Astrocyte of the hippocampus (primary cell): ENCODE results near the gene SEMA3D.
A peak's percentile ranks its signal among the peaks of the same experiment; 100 is the strongest.

Source experiments
- DNase-seq: peaks from one replicate; pipeline ENCODE4 v3.0.0; 2011; ENCODE audit warnings: low read depth, low spot score

The SEMA3D gene

DNA sequence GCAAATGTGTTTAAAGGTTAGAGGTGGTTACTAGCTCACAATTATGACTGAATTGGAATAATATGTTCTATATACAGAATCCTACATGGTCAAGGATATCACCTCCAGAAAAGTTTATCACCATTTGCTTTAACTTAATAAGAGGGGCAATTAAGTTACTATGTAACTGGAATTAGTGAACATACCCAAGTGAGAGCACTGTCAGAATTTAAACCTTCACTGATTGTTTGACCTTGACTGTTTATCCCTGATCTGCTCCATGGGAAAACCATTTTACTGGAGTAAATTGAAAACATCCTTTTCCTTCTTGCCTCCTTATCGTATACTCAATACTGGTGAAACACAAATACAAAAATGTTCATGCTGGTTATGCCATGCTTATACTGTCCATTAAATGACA is 107.4 kb downstream of the SEMA3D start:
- no peak for DNase-seq

DNA sequence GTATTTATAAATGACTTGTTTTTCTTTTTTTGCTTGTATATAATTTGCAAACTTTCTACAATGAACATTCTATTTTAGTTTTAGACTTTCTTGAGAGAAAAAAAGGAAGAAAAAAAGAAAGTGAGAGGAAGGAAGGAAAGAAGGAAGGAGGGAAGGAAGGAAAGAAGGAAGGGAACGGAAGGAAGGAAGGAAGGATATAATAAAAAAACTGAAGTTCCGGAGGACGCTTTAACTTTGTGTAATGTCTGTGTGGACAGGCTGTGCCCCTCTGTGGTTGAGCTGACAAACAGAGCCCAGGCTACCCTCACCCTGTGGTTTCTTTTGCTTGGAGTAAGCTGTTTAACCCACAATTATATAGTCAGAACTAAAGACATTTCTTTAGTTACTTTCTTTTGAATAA is 108.7 kb downstream of the SEMA3D start:
- no peak for DNase-seq

DNA sequence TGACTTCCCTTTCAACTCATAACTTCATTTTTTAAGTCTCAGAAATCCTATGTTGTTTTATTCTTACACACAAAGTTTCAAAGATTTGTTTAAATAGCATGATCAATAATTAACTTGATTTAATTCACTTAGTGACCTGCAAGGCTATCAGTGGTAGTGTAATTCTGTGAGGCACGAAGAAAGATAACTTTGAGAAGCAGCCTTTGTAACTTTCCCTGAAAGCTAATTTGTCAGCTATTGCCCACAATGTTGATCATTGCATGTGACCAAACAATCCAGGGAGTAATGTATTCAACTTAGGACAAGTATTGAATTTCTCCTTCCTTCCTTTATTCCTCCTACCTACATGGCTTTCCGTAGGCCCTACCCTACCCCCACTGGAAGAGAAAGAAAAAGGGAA is 111.0 kb downstream of the SEMA3D start:
- DNase-seq = no peak

DNA sequence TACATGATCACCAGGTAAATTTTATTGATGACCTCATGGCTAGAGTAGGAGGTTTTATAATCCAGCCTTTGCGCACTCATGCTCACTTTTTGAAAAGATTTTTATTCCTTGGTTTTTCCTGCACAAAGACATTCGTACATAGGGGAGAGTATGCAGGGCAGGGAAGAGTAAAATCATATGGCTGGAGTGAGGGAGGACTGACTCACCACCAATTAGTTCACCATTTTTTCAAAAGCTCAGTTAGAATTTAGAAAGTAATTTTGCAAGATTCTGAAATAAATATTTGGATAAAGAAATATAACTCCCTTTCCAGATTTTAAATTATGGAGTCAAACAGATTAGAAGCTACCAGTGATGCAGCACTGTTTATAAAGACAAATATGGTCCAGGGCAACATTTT is 111.9 kb downstream of the SEMA3D start:
- DNase-seq = no peak

DNA sequence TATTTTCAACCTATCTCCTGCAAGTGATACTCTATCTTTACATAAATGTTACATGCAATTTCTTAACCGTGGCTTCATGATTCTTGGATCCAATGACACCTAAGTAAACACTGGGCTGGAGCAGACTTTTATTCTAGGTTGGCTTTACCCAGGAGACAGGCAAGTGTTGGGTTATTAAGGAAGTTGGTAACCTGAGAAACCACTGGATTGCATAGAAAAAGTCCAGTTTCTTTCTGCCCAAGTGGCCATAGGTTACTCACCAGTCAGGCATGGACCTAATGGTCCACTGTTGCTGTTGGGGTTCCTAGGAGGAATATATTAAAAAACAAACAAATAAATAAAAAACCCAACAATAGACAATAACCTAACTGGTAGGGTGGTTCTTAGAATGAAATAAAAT is 112.8 kb downstream of the SEMA3D start:
- no peak for DNase-seq

DNA sequence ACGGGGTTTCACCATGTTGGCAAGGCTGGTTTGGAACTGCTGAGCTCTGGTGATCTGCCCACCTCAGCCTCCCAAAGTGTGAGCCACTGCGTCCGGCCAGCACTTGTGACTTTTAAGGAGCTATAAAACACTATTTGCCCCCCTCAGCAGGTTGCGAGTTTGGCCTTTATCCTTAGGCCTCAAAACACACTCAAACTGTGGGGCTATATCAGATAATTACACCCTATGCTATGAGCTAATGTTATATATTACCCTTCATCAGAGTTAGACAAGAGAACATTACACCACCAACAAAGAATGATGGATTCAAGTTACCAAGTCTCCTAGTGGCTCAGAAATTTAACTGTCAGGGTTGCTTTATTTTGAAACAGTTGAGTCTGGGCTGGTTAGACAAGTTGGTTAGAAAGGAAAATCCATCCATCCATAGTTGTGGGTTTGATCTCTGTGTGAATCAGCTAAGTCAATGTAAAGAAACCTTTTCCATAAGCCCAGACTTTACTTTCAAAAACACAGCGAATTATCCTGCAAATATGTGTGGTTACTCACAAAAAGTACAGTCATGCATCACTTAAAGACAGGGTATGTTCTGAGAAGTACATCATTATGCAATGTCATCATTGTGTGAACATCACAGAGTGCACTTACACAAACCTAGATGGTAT is 115.8 kb downstream of the SEMA3D start:
- DNase-seq = peak; percentile 24

DNA sequence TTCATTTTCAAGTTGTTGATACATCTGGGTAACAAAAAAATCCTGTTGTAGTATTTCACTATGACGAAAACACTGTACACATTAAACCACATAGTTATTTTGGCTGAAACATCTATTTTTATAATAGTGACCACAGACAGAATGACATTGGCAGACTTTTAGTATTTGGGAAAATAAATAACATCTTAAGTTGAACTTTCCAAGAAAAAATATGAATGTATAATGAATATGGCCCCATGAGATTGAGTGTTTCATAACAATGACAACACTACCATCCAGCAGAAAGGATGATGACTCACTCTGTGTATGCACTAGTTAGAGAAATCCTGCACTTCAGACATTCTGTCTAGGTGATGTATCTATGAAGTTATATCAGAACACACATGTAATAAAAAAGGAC is 118.1 kb downstream of the SEMA3D start:
- peak; percentile 32 for DNase-seq

DNA sequence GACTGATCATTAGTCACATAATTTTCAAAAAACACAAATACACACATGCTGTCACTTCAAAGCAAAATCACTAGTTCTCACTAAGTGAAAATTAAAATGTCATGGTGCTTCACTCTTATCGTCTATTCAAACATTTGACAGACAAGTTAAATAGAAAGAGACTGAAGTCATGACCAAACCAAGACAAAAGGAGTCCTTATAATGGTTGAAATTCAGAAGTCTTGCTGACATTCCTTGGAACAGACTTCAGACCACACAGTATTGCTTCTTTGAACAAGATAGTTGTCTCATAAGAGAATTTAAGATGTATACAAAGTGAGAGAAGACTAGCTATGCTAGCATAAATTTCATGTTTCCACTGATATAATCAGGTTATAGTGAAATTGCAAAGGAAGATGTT is 119.5 kb downstream of the SEMA3D start:
- no peak for DNase-seq

DNA sequence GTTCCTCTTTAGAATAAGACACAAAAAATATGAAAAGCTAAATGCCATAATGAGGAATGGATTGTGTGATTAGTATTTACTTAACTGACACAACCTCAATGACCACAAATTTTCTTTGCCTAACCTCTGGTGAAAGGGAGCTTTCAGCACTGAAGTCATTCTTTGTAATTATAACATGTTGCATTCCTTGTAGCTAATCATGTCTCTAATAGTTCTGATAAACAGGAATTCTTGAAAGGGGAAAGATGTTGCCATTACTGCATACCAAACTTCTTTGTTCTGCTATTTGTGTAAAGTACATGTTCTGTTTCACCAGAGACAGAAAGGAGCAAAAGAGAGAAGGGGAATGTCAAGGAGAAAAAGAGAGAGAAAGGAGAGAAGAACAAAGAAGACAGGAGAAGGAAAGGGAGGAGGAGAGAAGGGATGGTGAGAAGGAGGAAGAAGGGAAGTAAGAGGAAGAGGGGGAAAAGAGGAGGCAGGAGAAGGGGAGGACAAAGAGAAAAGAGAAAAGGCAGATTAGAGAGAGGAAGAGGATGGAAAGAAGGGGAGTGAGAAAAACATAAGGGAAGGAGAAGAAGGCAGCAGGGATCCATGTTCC is 120.9 kb downstream of the SEMA3D start:
- peak; percentile 70 for DNase-seq

DNA sequence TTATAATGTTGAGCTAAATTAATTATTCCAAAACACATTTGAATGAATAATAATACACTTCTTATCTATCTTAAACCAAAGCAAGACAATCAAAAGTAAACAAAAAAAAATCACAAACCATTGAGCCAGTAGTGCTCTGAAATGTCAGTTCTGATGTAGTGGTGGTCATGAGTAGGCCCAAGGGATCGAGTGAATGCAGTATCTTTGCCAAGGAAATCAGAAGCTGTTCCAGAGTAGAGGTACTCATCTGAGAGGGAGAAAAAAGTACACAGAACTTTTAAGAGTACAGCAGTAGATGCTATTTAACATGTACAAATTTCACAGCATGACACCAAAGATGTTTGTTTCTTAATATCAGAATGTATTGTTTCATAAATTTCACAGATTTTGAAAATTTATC is 121.5 kb downstream of the SEMA3D start:
- peak; percentile 85 for DNase-seq

DNA sequence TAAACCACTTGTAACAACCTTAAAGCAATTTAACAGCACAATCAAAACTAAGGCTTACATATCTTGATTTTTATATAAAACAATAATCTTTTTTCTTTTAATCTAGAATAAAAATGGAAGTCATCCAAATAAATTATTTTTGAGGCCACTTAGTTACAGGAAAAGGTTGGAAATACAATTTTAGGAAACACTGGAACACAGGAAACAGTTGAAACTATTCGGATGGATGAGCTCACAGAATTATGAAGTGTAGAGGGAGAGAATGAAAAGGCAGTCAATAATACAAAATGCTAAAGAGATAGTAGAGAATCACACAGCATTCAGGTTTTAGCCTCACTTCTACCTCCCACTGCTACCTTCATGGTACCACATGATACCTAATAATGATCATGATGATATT is 124.2 kb downstream of the SEMA3D start:
- DNase-seq = no peak

DNA sequence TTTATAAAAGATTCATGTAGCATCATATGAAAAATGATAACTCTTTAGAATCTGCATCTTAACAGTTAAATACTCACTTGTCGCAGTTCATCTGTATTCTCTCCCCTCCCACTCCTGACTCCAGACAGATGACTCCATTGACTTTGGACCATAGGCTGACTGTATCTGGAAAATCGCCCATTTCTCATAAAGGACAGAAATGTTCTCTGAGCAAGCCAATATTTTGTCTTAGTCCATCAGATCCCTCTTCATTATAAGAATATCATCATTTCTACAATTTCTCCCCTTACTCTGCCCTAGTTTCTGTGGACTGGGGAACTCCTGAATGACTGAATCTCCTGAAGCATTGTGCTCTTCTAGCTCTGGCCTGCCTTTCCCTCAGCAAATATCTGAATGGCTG is 125.4 kb downstream of the SEMA3D start:
- no peak for DNase-seq

DNA sequence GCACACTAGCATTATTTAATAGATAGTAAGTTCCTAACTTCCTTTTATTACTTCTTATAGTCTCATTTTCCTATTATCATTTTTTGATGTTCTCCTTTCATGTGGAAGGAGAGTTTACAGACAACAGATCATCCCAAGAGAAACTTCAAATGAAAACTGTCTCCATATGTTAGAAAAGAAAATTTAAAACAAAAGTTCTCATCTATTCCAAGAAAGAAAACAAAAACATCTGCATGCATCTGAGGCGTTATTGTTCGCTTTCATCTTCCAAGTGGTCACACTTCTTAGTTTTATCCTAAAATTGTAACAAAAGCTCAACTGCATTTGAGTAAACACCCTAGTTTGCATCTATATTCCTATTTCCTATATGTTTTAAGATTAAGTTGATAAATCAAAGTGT is 126.2 kb downstream of the SEMA3D start:
- no peak for DNase-seq

DNA sequence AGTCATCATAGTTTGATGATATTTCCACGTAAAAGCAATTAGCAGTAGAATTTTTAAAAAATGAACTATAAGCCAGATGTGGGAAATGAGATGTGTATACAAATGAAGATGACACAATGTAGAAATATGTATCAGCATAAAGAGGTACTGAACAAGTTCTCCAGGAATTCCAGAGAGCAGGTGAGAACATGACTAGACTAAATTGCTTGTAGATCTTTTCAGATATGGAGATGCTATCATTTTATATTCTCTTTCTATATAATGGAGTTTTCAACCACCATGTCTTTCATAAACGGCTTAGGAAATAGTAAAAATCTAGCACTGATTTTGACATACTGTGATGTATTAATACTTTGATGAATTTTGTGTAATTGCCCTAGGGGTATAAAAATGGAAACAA is 130.9 kb downstream of the SEMA3D start:
- DNase-seq = no peak

DNA sequence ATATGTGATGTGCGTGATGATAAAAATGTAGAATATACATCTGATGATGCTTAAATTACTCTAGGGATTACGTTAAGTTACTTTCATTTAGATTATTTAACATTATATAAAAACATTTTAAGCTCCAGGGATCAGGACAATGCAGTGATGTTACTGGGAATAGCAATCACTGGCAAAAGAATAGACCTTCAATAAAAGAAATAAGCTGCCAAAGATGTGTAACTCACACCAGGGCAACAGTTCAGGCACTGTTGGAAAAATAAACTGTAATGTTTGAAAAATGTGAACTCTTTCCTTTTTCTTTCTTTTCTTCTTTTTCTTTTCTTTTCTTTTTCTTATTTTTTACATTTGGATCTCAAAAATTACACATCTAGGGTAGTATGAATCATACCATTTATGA is 131.7 kb downstream of the SEMA3D start:
- DNase-seq = no peak

DNA sequence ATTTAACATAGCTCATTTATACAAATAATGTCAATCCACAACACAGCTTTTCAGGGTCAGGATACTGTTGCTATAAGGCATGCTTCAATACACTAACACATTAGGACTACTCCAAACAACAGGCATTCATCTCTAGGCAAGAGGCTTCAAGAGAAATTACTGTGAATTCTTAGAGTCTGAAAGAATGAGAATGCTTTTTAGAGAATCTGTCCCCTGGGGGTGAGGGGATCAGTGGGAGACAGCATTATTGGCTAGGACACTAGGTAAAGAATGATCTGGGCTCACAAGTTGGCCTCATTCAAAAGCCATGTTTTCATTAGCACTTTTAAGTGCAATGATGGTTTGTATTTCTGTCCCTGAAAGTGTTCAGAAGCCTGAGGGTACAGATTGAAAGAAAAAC is 132.6 kb downstream of the SEMA3D start:
- DNase-seq = no peak

DNA sequence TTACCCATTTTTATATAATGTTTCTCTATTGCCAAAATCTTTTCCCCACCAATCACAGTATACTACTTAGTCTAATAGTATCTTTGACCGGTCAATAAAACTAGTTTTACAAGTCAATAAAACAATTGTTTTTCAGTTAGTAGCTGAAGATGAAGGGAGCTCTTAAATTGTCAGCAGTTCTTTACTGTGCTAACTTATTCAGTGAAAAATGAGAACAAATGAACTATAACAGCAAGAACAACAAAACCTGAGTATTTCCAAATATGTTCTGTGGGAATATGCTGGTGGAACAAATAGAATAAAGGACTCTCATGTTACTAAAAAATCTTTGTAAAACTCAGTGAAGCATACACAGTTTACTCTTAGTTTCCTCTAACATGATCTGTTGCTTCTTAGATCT is 134.0 kb downstream of the SEMA3D start:
- no peak for DNase-seq

DNA sequence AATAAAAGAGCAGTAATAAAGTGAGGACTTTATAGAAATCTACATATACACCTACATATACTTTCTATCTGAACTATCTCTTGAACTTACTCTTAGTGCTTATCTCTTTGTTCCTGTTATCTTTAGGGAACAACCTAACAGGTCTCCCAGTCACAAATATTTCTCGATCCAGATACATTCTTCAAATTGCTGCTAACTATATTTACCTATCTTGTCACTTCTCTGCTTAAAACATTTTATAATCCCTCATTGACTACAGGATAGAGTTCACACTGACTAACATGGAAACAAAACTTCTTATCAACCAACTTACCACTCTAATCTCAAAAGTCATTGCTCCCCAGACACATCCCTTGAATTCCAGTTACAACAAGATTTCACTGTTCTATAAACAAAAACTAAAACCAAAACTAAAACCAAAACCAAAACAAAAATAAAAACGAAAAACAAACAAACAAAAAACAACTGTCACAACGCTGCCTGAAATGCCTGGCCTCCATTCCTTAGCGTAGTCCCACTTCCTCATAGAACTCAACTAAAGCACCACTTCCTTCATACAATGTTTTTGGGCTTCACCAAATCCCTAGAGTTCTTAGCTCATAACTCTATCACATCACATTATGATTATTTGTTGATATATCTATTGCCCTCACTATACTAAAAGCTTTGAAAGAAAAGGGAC is 134.7 kb downstream of the SEMA3D start:
- no peak for DNase-seq

DNA sequence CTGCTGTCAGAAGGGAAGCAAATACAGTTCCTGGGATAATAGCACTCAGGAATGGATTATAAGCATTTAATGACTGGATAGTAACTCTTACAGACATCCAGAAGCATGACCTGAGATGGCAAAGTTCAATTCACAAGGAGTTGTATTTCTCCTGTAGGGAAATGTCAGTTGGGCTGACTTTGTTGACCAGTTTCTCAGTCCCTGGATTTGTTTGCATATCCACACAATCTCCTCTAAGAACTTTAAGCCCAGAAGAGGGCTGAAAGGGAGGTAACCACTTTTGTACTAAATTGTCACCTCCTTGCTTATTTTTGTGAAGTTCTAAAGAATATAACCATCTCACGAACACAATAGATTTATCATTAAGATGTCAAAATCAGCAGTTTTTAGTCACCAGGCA is 140.3 kb downstream of the SEMA3D start:
- DNase-seq = no peak

DNA sequence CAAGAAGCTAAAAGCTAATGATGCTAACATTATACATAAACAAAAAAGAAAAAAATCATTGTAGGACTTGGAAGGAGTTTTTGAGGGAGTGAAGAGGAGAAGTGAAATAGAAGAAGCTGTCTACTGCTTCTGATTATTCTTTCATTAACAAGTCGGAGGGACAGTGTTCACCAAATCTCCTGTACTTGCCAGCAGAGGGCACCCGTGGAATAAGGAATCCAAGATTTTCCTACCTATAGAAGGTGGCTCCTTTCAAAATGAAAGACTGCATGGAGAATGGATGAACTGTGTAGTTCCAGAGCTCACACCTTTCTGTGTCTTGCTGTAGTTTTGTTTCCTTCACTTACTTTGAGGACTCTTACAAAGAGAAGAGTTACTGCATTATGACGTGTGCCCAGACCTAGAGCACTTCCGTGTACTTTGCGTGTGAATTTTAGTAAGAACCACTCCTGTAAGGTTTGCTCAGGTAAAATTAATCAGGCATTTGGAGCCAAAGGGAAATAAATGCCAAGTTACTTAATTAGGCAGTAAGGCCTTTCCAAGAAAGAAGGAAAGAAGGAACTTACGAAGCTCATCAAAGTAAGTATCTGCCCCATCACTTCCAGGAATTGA is 145.1 kb downstream of the SEMA3D start:
- DNase-seq = peak; percentile 83

DNA sequence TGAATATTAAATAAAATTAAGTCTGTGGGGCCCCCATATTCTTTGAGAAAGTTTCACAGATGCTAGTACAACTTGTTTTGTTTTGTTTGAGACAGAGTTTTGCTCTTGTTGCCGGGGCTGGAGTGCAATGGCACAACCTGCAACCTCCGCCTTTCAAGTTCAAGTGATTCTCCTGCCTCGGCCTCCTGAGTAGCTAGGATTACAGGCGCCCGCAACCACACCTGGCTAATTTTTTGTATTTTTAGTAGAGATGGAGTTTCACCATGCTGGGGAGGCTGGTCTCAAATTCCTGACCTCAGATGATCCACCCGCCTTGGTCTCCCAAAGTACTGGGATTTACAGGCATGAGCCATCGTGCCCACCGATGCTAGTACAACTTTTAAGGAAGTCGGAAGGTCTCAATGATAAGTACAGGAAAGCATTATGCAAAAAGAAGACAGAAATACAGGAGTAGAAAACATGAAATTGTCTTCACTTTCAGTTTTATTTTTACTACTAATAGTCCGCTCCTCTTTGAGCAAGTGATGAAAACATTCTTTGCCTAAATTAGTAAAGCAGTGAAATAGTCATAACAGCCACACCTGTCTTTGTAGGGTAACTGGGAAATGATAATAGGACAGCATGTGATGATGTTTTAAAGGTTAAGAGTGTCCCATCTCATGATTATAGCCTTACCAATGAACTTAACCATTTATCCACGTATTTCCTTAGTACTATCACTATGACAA is 147.5 kb downstream of the SEMA3D start:
- no peak for DNase-seq

DNA sequence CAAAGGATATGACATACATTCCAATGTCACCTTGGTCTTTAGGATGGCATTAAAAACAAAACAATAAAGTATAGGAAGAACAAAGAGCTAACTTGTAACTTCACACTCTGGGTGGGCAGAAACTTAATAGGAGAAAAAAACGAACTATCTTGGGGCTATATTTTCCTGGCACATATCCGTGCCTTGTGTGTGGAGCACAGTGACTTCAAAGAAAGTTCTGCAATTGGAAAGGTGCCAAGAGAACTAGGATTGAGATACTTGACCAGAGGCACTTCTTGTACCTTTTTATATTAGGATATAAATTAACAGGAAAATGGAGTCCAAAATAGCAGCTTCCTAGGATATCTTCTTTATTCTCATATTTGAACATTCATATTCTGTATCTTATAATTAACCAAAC is 148.4 kb downstream of the SEMA3D start:
- no peak for DNase-seq
